ENCODE results near the gene STK38L. TPM values are rescaled to one million over a fixed set of nuclear protein-coding genes. Genes with fewer than 3 reads are reported as not detected.
A peak's percentile ranks its signal among the peaks of the same experiment; 100 is the strongest.

STK38L gene
- total RNA-seq, 1 donor = 38.9 TPM

- H3K4me3 ChIP-seq (ENCODE audit: low read depth, low read length) = no peak overlapping the region
- TF ChIP-seq CTCF (IDR thresholded peaks at IDR 0.05; ENCODE audit: insufficient read depth, low read depth, low read length) = no peak
- DNase-seq (ENCODE audit: low read depth) = no peak
These were observed 39.9 kb downstream of the STK38L start for GRCh38 chr12:27284021-27284420.

GRCh38 chr12:27284751-27285150 is 40.7 kb downstream of the STK38L start:
- no peak overlapping the region for H3K4me3 ChIP-seq (ENCODE audit: low read depth, low read length)
- TF ChIP-seq CTCF (IDR thresholded peaks at IDR 0.05; ENCODE audit: insufficient read depth, low read depth, low read length) = no peak
- peak; percentile 83 for DNase-seq (ENCODE audit: low read depth)

GRCh38 chr12:27285403-27285802 is 41.3 kb downstream of the STK38L start:
- no peak overlapping the region for H3K4me3 ChIP-seq (ENCODE audit: low read depth, low read length)
- peak; percentile 27 for DNase-seq (ENCODE audit: low read depth)
- TF ChIP-seq CTCF (IDR thresholded peaks at IDR 0.05; ENCODE audit: insufficient read depth, low read depth, low read length) = no peak

- no peak overlapping the region for H3K4me3 ChIP-seq (ENCODE audit: low read depth, low read length)
- no peak for TF ChIP-seq CTCF (IDR thresholded peaks at IDR 0.05; ENCODE audit: insufficient read depth, low read depth, low read length)
- peak; percentile 54 for DNase-seq (ENCODE audit: low read depth)
These were observed 45.3 kb downstream of the STK38L start for GRCh38 chr12:27289414-27289813.

GRCh38 chr12:27290501-27291168 is 46.5 kb downstream of the STK38L start:
- no peak for DNase-seq (ENCODE audit: low read depth)
- no peak overlapping the region for H3K4me3 ChIP-seq (ENCODE audit: low read depth, low read length)
- TF ChIP-seq CTCF (IDR thresholded peaks at IDR 0.05; ENCODE audit: insufficient read depth, low read depth, low read length) = no peak

GRCh38 chr12:27291862-27292261 is 47.8 kb downstream of the STK38L start:
- DNase-seq (ENCODE audit: low read depth) = no peak
- no peak for TF ChIP-seq CTCF (IDR thresholded peaks at IDR 0.05; ENCODE audit: insufficient read depth, low read depth, low read length)
- H3K4me3 ChIP-seq (ENCODE audit: low read depth, low read length) = no peak overlapping the region

- no peak for DNase-seq (ENCODE audit: low read depth)
- H3K4me3 ChIP-seq (ENCODE audit: low read depth, low read length) = no peak overlapping the region
- TF ChIP-seq CTCF (IDR thresholded peaks at IDR 0.05; ENCODE audit: insufficient read depth, low read depth, low read length) = no peak
These were observed 48.6 kb downstream of the STK38L start for GRCh38 chr12:27292718-27293117.

All from fibroblast of villous mesenchyme (primary cell).